HFFc6 (cell line): ENCODE results near the gene PCDHGA1. TPM values are rescaled to one million over a fixed set of nuclear protein-coding genes. Genes with fewer than 3 reads are reported as not detected.
A peak's percentile ranks its signal among the peaks of the same experiment; 100 is the strongest.

Experiments
- DNase-seq: peaks from one replicate; pipeline ENCODE4 v3.0.0-alpha.2; 2018
- H3K27ac Mint-ChIP-seq: 2 replicates; pipeline ENCODE4 v1.8.0; 2020; ENCODE audit warnings: mild to moderate bottlenecking, mixed read lengths
- H3K27me3 Mint-ChIP-seq: 2 replicates; pipeline ENCODE4 v1.8.0; 2021; ENCODE audit warnings: mild to moderate bottlenecking, moderate library complexity, mixed read lengths; ENCODE audit not compliant: insufficient read depth
- H3K36me3 Mint-ChIP-seq: 2 replicates; pipeline ENCODE4 v1.8.0; 2021; ENCODE audit warnings: low read depth, mixed read lengths
- H3K4me1 Mint-ChIP-seq: 2 replicates; pipeline ENCODE4 v1.8.0; 2020; ENCODE audit warnings: low read depth, mixed read lengths
- H3K4me3 Mint-ChIP-seq: 2 replicates; pipeline ENCODE4 v1.8.0; 2020; ENCODE audit warnings: mild to moderate bottlenecking, moderate library complexity, mixed read lengths
- H3K9me3 Mint-ChIP-seq: 2 replicates; pipeline ENCODE4 v1.8.0; 2020; ENCODE audit warnings: mild to moderate bottlenecking, mixed read lengths
- CTCF ChIP-seq: fragments of 200-600 bp; sonication (generic); IDR thresholded peaks from 2 replicates; pipeline ENCODE4 v1.5.0; 2021; ENCODE audit warnings: antibody characterized with exemption, mild to moderate bottlenecking
- total RNA-seq, 6 experiments: library from RNA; stranded (reverse); fragmentation: NEBNext Ultra II Directional; extraction: Animal tissue kit (Norgen Biotek cat#: 25700); gene quantifications; 2 replicates in 1 of 6; 3 replicates in 5 of 6; pipeline ENCODE4 v1.2.3, GENCODE V29; 2021

PCDHGA1 gene
- total RNA-seq, 6 experiments from 2014 or later, result 0.91 to 1.6 (median 1.2) TPM

GRCh38 chr5:141476132-141476911 is 146.0 kb downstream of the PCDHGA1 start:
- Mint-ChIP-seq H3K27ac (peak overlapping the region; percentile 91), H3K4me3 (peak overlapping the region; percentile 96), H3K36me3 (peaks cover 25% of the 10 kb centered on the region; the same call in 1 of the 2 replicates), H3K27me3 (peaks cover 4% of the 10 kb centered on the region), H3K4me1 (peaks cover 56% of the 10 kb centered on the region), H3K9me3 (no peaks in the 10 kb centered on the region)
- TF ChIP-seq CTCF, result no peak
- DNase-seq, result peak; percentile 76

- Mint-ChIP-seq H3K4me3 (peak overlapping the region; percentile 96), H3K27ac (peak overlapping the region; percentile 91), H3K9me3 (no peaks in the 10 kb centered on the region), H3K27me3 (peaks cover 4% of the 10 kb centered on the region), H3K4me1 (peaks cover 57% of the 10 kb centered on the region), H3K36me3 (peaks cover 25% of the 10 kb centered on the region; the same call in 1 of the 2 replicates)
- no peak for TF ChIP-seq CTCF
- no peak for DNase-seq
Measured at GRCh38 chr5:141477044-141477575, 146.8 kb downstream of the PCDHGA1 start.

GRCh38 chr5:141477815-141478214 is 147.5 kb downstream of the PCDHGA1 start:
- Mint-ChIP-seq H3K36me3 (peaks cover 25% of the 10 kb centered on the region; the same call in 1 of the 2 replicates), H3K27me3 (peaks cover 4% of the 10 kb centered on the region), H3K4me1 (peaks cover 64% of the 10 kb centered on the region), H3K4me3 (peak overlapping the region; percentile 96), H3K27ac (peak overlapping the region; percentile 91), H3K9me3 (no peaks in the 10 kb centered on the region)
- DNase-seq, result peak; percentile 8
- no peak for TF ChIP-seq CTCF

GRCh38 chr5:141478321-141478945 is 148.1 kb downstream of the PCDHGA1 start:
- H3K4me3 Mint-ChIP-seq, result peak overlapping the region; percentile 96
- peak overlapping the region; percentile 91 for H3K27ac Mint-ChIP-seq
- peak; percentile 64 for TF ChIP-seq CTCF
- no peaks in the 10 kb centered on the region for H3K9me3 Mint-ChIP-seq
- DNase-seq, result peak; percentile 50
- H3K4me1 Mint-ChIP-seq, result peaks cover 70% of the 10 kb centered on the region
- H3K27me3 Mint-ChIP-seq, result peaks cover 4% of the 10 kb centered on the region
- peaks cover 25% of the 10 kb centered on the region; the same call in 1 of the 2 replicates for H3K36me3 Mint-ChIP-seq

GRCh38 chr5:141479776-141480175 is 149.5 kb downstream of the PCDHGA1 start:
- no peak for TF ChIP-seq CTCF
- no peak for DNase-seq
- H3K9me3 Mint-ChIP-seq, result no peaks in the 10 kb centered on the region
- H3K27me3 Mint-ChIP-seq, result peaks cover 4% of the 10 kb centered on the region
- peaks cover 81% of the 10 kb centered on the region for H3K4me1 Mint-ChIP-seq
- H3K27ac Mint-ChIP-seq, result no peak overlapping the region
- H3K36me3 Mint-ChIP-seq, result peaks cover 30% of the 10 kb centered on the region; the same call in 1 of the 2 replicates
- peak overlapping the region; percentile 33; the same call in 1 of the 2 replicates for H3K4me3 Mint-ChIP-seq
